ENCODE data around the gene ZAP70. TPM values are rescaled to one million over a fixed set of nuclear protein-coding genes. Genes with fewer than 3 reads are reported as not detected.

ZAP70 gene
- total RNA-seq, 1 donor = under 0.01 TPM

- no peaks in the 10 kb centered on the region for H3K9me3 ChIP-seq (ENCODE audit: low read depth, low read length)
- H3K27me3 ChIP-seq (ENCODE audit: insufficient read depth, low read length) = peaks cover 7% of the 10 kb centered on the region
- TF ChIP-seq CTCF (IDR thresholded peaks at IDR 0.05; ENCODE audit: extremely low read depth, low read depth, low read length) = no peak
- no peak overlapping the region for H3K4me2 ChIP-seq (ENCODE audit: insufficient read depth, low read length)
- no peak overlapping the region for H2AFZ ChIP-seq (ENCODE audit: low read length)
- H4K20me1 ChIP-seq (ENCODE audit: insufficient read depth, low read length) = no peaks in the 10 kb centered on the region
- no peaks in the 10 kb centered on the region for H3K79me2 ChIP-seq (ENCODE audit: insufficient read depth, low read length)
- H3K4me3 ChIP-seq (ENCODE audit: insufficient read depth, low read length) = no peak overlapping the region
- H3K27ac ChIP-seq (ENCODE audit: low read depth, low read length) = no peak overlapping the region
- peak; percentile 47 for DNase-seq (ENCODE audit: insufficient read length, low spot score, missing footprints)
- no peaks in the 10 kb centered on the region for H3K4me1 ChIP-seq (ENCODE audit: insufficient read depth, low read length)
- no peaks in the 10 kb centered on the region for H3K36me3 ChIP-seq (ENCODE audit: insufficient read depth, low read length)
Measured at GRCh38 chr2:97714950-97715652, 1.7 kb downstream of the ZAP70 start.

- peak; percentile 74 for DNase-seq (ENCODE audit: insufficient read length, low spot score, missing footprints)
- Histone ChIP-seq H3K4me1 (ENCODE audit: insufficient read depth, low read length) (no peaks in the 10 kb centered on the region), H3K27me3 (ENCODE audit: insufficient read depth, low read length) (peaks cover 4% of the 10 kb centered on the region), H3K4me2 (ENCODE audit: insufficient read depth, low read length) (no peak overlapping the region), H3K79me2 (ENCODE audit: insufficient read depth, low read length) (no peaks in the 10 kb centered on the region), H3K9me3 (ENCODE audit: low read depth, low read length) (no peaks in the 10 kb centered on the region), H3K27ac (ENCODE audit: low read depth, low read length) (no peak overlapping the region), H3K4me3 (ENCODE audit: insufficient read depth, low read length) (no peak overlapping the region), H2AFZ (ENCODE audit: low read length) (no peak overlapping the region), H3K36me3 (ENCODE audit: insufficient read depth, low read length) (no peaks in the 10 kb centered on the region), H4K20me1 (ENCODE audit: insufficient read depth, low read length) (no peaks in the 10 kb centered on the region)
- no peak for TF ChIP-seq CTCF (IDR thresholded peaks at IDR 0.05; ENCODE audit: extremely low read depth, low read depth, low read length)
Measured at GRCh38 chr2:97715951-97716694, 2.7 kb downstream of the ZAP70 start.

GRCh38 chr2:97716695-97717612, 3.6 kb downstream of the ZAP70 start:
- no peak overlapping the region for H3K4me3 ChIP-seq (ENCODE audit: insufficient read depth, low read length)
- no peak for TF ChIP-seq CTCF (IDR thresholded peaks at IDR 0.05; ENCODE audit: extremely low read depth, low read depth, low read length)
- no peaks in the 10 kb centered on the region for H3K4me1 ChIP-seq (ENCODE audit: insufficient read depth, low read length)
- no peaks in the 10 kb centered on the region for H3K79me2 ChIP-seq (ENCODE audit: insufficient read depth, low read length)
- no peaks in the 10 kb centered on the region for H3K27me3 ChIP-seq (ENCODE audit: insufficient read depth, low read length)
- peak; percentile 71 for DNase-seq (ENCODE audit: insufficient read length, low spot score, missing footprints)
- no peaks in the 10 kb centered on the region for H3K9me3 ChIP-seq (ENCODE audit: low read depth, low read length)
- no peaks in the 10 kb centered on the region for H3K36me3 ChIP-seq (ENCODE audit: insufficient read depth, low read length)
- no peaks in the 10 kb centered on the region for H4K20me1 ChIP-seq (ENCODE audit: insufficient read depth, low read length)
- no peak overlapping the region for H3K27ac ChIP-seq (ENCODE audit: low read depth, low read length)
- no peak overlapping the region for H2AFZ ChIP-seq (ENCODE audit: low read length)
- H3K4me2 ChIP-seq (ENCODE audit: insufficient read depth, low read length) = no peak overlapping the region

Data from osteoblast (primary cell).